Activated CD8-positive, alpha-beta memory T cell treated with anti-CD3 and anti-CD28 coated beads for 1 hour (primary cell): ENCODE data around the gene KMT2C.

Experiments used
- DNase-seq, 2 donors: peaks; one replicate each; pipeline ENCODE4 v3.0.0-alpha.2; 2020; ENCODE audit warnings: low read depth in 1 of 2; ENCODE audit errors: extremely low read depth in 1 of 2

KMT2C gene

DNA sequence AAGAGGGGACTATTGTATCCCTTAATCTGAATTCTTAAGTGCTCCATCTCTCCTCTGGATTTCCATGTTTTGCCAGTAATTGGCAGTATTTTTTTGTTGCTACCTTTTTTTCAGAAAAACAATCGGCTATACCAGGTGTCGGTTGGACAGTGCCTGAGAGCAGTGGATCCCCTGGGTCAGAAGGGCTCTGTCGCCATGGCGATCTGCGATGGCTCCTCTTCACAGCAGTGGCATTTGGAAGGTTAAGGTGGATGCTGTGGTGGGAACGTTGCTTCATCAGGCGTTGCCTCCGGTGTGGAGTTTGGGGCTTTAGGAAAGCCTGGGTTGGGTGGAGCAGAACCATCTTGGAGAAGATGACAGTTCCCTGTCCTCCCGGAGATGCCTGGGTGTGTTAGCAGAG is 314.4 kb downstream of the KMT2C start:
- no peak for DNase-seq

DNA sequence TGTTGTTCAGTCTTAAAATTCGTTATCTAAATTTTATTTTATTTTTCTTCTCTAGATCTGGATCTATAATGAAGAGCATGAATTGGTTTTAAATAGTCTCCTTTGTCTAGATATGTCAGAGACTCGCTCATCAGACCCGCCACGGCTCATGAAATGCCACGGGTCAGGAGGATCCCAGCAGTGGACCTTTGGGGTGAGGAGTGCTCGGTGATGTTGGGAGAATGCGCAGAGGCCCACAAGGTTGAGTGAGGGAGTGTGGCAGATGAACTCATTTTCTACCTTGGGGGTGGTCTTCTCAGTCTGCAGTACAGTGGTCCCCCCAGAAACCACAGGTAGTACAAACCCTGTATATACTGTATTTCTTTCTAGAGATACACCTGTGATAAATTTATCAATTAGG is 315.0 kb downstream of the KMT2C start:
- DNase-seq: no peak

DNA sequence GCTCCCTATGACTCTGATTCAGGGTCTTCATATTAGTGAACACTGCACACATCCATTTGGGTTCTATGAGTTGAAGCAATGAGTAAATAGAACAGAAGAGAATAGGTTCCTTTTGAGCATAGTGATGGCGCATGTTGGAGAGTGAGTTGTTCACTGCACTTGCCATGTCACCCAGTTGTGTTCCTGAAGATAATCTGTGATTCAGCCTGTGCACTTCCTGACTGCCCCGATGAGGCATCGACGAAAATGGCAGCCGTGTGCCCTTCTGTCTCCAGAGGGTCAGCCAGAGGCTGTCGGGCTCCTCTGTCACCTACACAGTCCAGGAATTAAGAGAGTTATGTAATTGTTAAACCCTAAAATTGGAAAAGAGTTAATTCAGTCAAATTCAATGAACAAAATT is 315.6 kb downstream of the KMT2C start:
- no peak for DNase-seq

DNA sequence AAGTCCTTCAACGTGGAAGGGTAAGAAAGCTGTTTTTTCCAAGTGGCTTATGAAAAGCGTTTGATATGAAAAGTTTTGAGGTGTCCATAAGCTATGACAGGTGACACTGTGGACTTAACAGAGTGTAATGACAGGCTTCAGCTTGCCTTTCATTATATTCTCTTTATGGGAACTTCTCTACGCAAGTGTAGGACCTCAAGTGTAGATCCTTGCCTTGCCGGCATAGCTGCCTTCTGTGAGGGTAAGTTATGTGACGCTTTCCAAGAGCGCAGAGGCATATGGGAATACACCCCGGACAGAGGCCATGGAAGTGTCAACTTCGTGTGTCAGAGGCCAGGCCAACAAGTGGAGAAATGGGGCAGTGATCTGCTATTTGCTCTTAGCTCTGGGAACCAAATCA is 318.4 kb downstream of the KMT2C start:
- no peak for DNase-seq

DNA sequence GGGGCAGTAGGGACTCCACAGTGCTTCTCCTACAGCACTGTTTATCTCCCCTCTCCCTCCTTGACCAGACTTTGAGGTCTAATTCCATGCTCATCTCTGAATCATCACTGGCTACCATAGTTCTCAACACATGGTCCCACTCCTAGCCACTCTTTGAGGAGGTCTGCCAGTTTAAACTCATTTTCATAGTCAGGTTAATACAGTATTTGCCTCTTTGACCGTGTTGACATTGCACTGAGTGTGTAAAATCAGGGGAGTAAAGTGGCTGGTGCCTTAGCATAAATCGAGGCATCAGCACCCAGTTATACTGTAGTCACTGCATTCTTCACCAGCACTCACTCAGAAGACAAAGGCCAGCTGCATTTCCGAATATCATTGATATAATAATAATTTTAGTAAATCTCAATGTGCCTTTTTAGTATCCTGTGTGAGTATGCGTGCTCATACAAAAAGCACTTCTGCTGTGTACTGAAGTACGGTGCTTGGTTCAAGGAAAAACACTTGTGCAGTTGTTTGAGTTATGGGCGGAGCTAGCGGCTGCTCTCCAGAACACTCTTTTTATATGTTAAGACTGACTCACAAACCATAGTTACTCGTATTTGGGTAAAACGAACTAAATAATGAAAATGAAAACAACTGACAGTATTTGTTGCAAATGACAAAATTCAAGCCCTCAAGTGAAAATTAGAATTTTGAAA is 320.6 kb downstream of the KMT2C start:
- no peak for DNase-seq

DNA sequence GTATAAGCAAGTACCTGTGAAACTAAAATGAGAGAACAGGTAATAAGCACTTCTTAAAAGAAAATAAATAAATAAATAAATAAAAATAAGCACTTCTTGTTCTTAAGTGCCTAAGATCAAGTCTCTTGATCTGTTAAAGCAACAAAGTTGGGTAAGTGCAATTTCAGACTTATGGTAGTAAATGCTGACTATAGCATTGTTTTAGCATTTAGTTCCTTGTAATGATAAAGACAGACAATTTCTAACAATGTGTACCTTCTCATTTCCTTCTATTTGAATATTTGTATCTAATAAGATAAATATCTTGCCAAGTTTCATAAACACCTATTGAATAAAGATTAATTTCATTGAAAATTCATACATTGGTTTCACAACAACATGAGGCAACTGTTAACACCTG is 323.0 kb downstream of the KMT2C start:
- DNase-seq: no peak

DNA sequence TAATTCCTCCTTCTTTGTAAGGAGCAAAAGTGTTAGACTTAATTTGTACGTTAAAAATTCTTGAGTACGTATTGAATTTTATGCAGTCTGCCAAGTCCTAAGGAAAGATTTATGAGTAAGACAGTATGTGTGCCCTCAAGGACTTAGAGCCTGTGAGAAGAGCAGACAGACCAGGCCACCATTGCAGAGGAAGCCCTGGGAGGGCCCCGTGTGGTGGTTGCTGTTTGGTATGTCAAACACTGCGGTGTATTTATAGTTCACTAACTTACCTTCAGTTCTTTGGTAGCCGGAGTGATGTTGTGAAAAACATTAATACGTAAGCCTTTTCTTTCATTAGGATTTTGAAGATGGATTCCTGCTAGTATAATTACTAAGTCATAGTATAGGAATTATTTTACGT is 327.4 kb downstream of the KMT2C start:
- DNase-seq: no peak

DNA sequence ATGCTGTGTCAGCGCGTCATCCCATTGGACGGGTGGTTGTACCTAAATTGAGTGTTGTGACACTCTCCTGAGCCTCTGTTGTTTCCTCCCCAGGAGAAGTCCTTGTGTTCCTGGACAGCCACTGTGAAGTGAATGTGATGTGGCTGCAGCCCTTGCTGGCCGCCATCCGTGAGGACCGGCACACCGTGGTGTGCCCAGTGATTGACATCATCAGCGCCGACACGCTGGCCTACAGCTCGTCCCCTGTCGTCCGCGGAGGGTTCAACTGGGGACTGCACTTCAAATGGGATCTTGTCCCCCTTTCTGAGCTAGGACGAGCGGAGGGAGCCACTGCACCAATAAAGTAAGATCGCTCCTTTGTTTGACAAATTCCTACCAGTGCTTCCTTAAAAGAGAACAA is 327.9 kb downstream of the KMT2C start:
- no peak for DNase-seq

DNA sequence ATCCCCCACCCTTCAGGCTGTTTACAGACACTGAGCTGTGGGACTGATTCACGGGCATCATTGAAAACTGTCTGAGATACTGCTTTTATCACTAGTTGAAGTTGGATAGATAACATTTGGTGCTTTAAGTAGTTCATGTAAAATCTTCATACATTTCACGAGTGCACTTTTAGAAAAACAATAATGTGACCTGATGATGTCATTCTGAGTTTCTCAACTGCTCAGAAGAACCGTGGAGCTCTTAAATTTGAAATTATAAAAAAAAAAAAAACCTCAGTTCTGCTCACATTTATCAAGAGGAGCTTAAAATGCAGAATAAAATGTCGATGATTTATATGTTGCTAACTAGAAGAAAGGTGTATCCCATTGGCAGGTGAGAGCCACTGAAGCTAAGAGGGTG is 328.8 kb downstream of the KMT2C start:
- no peak for DNase-seq

DNA sequence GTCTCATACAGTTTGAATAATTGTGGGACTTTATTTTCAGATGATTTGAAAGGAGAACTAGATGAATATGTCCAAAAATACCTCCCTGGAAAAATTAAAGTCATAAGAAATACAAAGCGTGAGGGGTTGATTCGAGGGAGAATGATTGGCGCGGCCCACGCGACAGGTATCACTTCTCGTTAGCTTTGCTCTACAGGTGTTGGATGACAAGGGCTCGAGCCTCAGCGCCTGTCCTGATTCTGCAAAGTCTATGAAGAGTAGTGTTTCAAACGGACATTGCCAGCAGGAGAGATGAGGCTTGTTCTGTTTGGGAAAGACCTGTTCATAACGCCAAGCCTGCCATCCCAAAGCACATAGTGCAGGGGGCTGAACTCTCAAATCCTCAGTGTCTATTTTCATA is 330.6 kb downstream of the KMT2C start:
- no peak for DNase-seq

DNA sequence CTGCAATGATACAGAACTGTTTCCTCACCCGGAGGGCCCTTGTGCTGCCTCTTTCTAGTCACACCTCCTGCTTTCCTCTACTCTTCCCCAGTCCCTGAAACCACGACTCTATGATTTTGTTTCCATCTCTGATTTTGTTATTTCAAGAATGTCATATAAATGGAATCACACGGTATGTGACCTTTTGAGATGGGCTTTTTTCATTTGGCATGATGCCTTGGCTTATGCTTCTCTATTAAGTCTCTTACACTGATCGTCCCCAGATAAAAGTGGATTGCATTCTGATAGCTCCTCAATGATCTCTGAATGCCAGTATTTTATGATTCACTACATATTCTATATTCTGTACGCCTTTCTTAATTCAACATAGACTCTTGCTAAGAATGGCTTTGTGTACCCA is 332.1 kb downstream of the KMT2C start:
- no peak for DNase-seq

DNA sequence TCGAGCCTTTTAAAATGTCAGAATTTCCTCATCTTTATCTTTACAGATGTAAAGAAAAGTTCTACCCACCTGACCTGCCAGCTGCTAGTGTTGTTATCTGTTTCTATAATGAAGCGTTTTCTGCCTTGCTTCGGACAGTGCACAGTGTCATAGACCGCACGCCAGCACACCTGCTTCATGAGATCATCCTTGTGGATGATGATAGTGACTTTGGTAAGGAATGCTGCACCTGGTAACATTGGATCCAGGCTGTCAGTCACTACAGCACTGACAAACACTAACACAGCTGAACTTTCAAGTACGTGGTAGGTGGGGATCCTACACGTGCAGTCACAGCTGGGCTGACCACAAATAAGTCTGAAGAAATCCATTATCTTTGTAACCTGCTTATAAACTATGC is 332.7 kb downstream of the KMT2C start:
- DNase-seq: no peak

DNA sequence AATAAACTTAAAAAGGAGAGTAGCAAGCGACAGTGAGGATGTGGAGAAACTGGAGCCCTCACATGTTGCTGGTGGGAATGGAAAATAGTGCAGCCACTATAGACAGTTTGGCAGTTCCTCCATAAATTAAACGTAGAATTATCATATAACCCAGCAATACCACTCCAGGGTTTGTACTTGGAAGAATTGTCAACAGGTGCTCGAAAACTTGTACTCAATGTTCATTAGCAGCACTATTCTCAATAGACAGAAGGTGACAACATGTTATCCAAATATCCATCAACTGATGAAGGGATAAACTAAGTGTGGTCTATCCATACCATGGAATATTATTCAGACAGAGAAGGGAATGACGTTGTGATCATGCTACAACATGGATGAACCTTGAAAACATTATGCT is 338.5 kb downstream of the KMT2C start:
- no peak for DNase-seq

DNA sequence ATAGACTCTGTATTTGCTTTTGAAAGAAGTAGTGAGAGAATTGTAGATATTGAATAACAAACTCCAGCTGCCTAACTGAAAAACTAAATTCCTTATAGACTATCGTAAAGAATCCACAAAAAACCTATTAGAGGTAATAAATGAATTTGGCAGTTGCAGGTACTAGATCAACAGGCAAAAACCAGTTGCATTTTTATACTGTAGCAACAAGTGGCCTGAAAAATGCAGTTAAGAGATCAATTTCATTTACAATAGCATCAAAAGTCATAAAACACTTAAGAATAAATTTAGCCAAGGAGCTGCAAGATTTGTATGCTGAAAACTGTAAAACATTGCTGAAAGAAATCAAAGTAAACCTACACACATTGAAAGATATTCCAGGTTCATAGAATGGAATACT is 340.0 kb downstream of the KMT2C start:
- DNase-seq: no peak

DNA sequence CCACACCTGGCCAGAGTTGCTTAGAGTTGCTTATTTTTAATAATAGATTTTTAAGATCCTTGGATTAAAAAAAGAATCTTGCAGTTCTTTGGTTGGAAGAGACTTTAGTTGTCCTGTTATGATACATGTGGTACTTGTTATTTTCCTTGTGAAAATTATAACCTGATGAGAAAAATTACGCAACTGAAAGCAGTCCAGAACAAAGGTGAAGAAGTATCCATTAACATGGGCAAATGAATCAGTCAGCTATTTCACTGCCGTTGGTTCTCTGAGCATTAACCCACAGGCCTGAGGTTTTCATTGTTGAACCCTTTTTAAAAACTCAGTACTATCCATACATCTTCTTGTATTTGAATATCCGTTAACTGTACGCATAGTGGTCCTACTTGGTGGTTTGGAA is 342.1 kb downstream of the KMT2C start:
- DNase-seq: no peak

DNA sequence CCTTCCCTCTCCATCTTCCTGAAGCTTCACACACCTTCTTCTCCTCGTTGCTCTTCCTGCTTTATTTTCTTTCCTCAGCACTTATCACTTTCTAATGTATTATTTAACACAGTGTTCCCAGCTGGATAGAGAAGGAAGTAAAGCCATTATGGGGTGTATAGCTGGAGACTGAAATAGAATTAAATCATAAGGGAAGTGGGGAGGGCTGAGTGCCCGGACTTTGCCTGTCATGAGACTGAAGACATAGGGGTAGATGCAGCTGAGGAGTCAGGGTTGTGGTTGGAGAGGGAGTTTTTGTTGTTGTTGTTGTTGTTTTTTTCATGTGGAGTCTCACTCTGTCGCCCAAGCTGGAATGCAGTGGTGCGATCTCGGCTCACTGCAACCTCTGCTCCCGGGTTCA is 345.1 kb downstream of the KMT2C start:
- no peak for DNase-seq

DNA sequence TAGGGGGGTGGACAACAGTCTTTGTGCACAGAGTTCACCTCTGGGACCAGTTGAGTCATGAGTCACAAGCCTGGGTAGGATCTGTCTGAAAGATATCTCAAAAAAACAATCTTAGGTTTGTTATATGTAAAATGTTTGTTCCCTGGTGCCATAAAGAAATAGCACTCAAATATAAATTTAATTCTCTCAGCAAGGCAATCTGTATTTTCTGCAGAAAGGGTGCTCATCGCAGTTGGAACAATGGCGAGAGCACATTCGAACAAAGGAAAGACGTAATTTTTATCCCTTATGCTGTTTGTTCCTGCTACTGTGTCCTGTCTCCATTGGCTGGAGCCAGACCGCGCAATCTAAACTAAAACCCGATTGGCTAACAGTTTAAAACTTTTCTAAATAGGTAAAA is 346.6 kb downstream of the KMT2C start:
- DNase-seq: no peak

DNA sequence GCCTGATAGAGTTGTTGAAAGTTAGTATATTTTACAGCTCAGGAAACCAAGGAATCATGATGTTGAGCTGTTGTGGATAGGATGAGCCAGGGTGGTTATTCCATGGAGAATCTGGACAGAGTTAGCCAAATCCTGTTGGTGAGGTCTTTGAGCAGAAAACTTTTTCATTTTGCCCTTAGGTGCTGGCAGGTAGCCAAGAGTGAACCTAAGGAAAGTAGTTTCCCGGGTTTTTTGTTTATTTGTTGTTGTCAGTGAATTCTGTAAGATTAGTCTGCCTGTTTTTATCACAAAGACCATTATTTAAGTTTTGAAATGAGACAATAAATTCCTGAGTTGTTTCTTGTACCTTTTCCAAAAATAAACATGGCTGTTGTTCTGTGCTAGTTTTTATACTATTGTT is 349.3 kb downstream of the KMT2C start:
- no peak for DNase-seq

DNA sequence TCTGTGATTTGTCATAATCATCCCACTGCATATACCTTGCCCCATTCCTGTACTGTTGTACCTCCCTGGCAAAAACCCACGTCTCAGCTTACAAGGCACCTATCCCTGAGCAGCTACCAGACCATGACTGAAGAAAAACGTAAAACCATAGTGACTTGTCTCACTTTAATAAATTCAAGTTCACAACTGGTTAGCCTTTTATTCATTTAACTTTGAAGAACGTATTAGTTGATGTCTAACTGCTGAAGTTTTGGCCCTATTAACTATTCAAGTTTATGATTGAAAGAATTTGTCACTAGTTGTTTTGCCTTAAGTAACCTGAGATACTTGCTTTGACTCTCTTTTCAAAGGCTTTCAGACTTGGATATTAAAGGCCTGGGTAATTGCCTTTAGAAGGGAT is 350.7 kb downstream of the KMT2C start:
- no peak for DNase-seq
